CD14-positive monocyte (primary cell): Measurements from ENCODE around the gene CNPY2. TPM values are rescaled to one million over a fixed set of nuclear protein-coding genes. Genes with fewer than 3 reads are reported as not detected.

Source experiments
- DNase-seq, 3 donors: peaks; one replicate each; pipeline ENCODE4 v3.0.0-alpha.2; 2011 to 2022
- H2AFZ ChIP-seq: 2 replicates; pipeline ENCODE4 v1.6.0; 2012; ENCODE audit warnings: mild to moderate bottlenecking, low read depth, low read length, inconsistent platforms; ENCODE audit not compliant: insufficient read depth, poor library complexity, severe bottlenecking
- H3K27ac ChIP-seq, 2 donors: 1 replicate in 1 of 2; 2 replicates in 1 of 2; pipeline ENCODE4 v1.5.1; 2012 to 2013; ENCODE audit warnings: low read length in 2 of 2, control low read depth in 1 of 2, inconsistent platforms in 1 of 2, low read depth in 1 of 2, mild to moderate bottlenecking in 1 of 2
- H3K27me3 ChIP-seq, 2 donors: one replicate each; pipeline versions ENCODE4 v1.6.0 to v1.6.1; 2011 to 2013; ENCODE audit warnings: low read length in 2 of 2; ENCODE audit not compliant: control insufficient read depth in 2 of 2, insufficient read depth in 2 of 2
- H3K36me3 ChIP-seq, 2 donors: replicated peaks in 1 of 2; 1 replicate in 1 of 2; 2 replicates in 1 of 2; pipeline versions ENCODE4 v1.5.1 to v1.6.1; 2012 to 2013; ENCODE audit warnings: low read length in 2 of 2, control low read depth in 1 of 2, inconsistent platforms in 1 of 2, mild to moderate bottlenecking in 1 of 2; ENCODE audit not compliant: insufficient read depth in 2 of 2, control insufficient read depth in 1 of 2
- H3K4me1 ChIP-seq, 2 donors: 1 replicate in 1 of 2; 2 replicates in 1 of 2; pipeline versions ENCODE4 v1.5.1 to v1.6.1; 2012 to 2013; ENCODE audit warnings: low read length in 2 of 2, control low read depth in 1 of 2, inconsistent platforms in 1 of 2, mild to moderate bottlenecking in 1 of 2, moderate library complexity in 1 of 2; ENCODE audit not compliant: insufficient read depth in 2 of 2, control insufficient read depth in 1 of 2
- H3K4me2 ChIP-seq: replicated peaks from 2 replicates; pipeline ENCODE3; 2012; ENCODE audit warnings: low read length, moderate library complexity, mild to moderate bottlenecking; ENCODE audit not compliant: poor library complexity, severe bottlenecking; ENCODE audit errors: extremely low read depth
- H3K4me3 ChIP-seq, 3 experiments: fragments of 200-600 bp in 1 of 3; sonication (generic) in 1 of 3; replicated peaks in 1 of 3; 1 replicate in 2 of 3; 2 replicates in 1 of 3; pipeline ENCODE4 v1.5.1; 2011 to 2013; ENCODE audit warnings: low read length in 3 of 3, mild to moderate bottlenecking in 3 of 3, control low read depth in 2 of 3, low read depth in 2 of 3, inconsistent platforms in 1 of 3, moderate library complexity in 1 of 3
- H3K79me2 ChIP-seq: 2 replicates; pipeline ENCODE4 v1.6.0; 2012; ENCODE audit warnings: mild to moderate bottlenecking, control low read depth, inconsistent platforms, low read length, moderate library complexity; ENCODE audit not compliant: insufficient read depth
- H3K9ac ChIP-seq: 2 replicates; pipeline ENCODE4 v1.6.0; 2017; ENCODE audit warnings: low read length, mild to moderate bottlenecking; ENCODE audit not compliant: insufficient read depth, poor library complexity, severe bottlenecking
- H3K9me3 ChIP-seq, 2 donors: replicated peaks in 1 of 2; 1 replicate in 1 of 2; 2 replicates in 1 of 2; pipeline versions ENCODE4 v1.5.1 to v1.6.1; 2012 to 2013; ENCODE audit warnings: low read length in 2 of 2, control low read depth in 1 of 2; ENCODE audit not compliant: control insufficient read depth in 1 of 2, insufficient read depth in 1 of 2
- H4K20me1 ChIP-seq: 2 replicates; pipeline ENCODE4 v1.6.0; 2012; ENCODE audit warnings: mild to moderate bottlenecking, low read length, control low read depth, moderate library complexity; ENCODE audit not compliant: insufficient read depth
- H3K27ac Mint-ChIP-seq, 7 donors: one replicate each; pipeline ENCODE4 v1.8.0; 2020; ENCODE audit warnings: mild to moderate bottlenecking in 7 of 7, mixed read lengths in 7 of 7, moderate library complexity in 6 of 7, inconsistent platforms in 2 of 7
- H3K27me3 Mint-ChIP-seq, 3 donors: one replicate each; pipeline ENCODE4 v1.8.0; 2021 to 2022; ENCODE audit warnings: low read depth in 3 of 3, mild to moderate bottlenecking in 3 of 3, mixed read lengths in 3 of 3, moderate library complexity in 3 of 3, inconsistent platforms in 1 of 3
- H3K36me3 Mint-ChIP-seq, 2 donors: one replicate each; pipeline ENCODE4 v1.8.0; 2020; ENCODE audit warnings: mixed read lengths in 2 of 2, inconsistent platforms in 1 of 2, mild to moderate bottlenecking in 1 of 2
- H3K4me1 Mint-ChIP-seq: one replicate; pipeline ENCODE4 v1.8.0; 2020; ENCODE audit warnings: mild to moderate bottlenecking, mixed read lengths
- H3K4me3 Mint-ChIP-seq, 2 donors: one replicate each; pipeline ENCODE4 v1.8.0; 2020; ENCODE audit warnings: mild to moderate bottlenecking in 2 of 2, mixed read lengths in 2 of 2, moderate library complexity in 1 of 2
- H3K9me3 Mint-ChIP-seq, 7 donors: one replicate each; pipeline ENCODE4 v1.8.0; 2020 to 2022; ENCODE audit warnings: mixed read lengths in 7 of 7, mild to moderate bottlenecking in 6 of 7, moderate library complexity in 6 of 7, inconsistent platforms in 2 of 7
- WGBS: methylation state at CpG from one replicate; pipeline ENCODE4 v1.1.5; 2013; ENCODE audit warnings: missing lambda C conversion rate; ENCODE audit not compliant: insufficient coverage; 5-methylcytosine and 5-hydroxymethylcytosine counted together
- intact Hi-C, 2 donors: fragments of 100-400 bp; cut with micrococcal nuclease; formaldehyde crosslinking; loops; one replicate each; pipeline versions ENCODE4 v1.15.0 to v1.15.1; 2023
- polyA plus RNA-seq, 3 donors: library from polyadenylated mRNA; depleted of rRNA in 1 of 3; unstranded in 2 of 3; stranded (reverse) in 1 of 3; fragments of 300-500 nt in 2 of 3; fragments of >200 nt in 1 of 3; fragmentation: Illumina TruSeq in 2 of 3; gene quantifications; 1 replicate in 2 of 3; 2 replicates in 1 of 3; pipeline ENCODE4 v1.2.3, GENCODE V29; 2012 to 2021
- TF ChIP-seq, protein P1 (sequence below): fragments of 200-600 bp; IDR thresholded peaks from one replicate; pipeline ENCODE4 v1.8.0; 2022; ENCODE audit warnings: antibody characterized with exemption, mild to moderate bottlenecking

CNPY2 gene
- polyA plus RNA-seq, 3 donors, result 50.4 to 122 (median 121) TPM

- Histone ChIP-seq H3K9ac (peak overlapping the region; percentile 90), H3K79me2 (peaks cover 17% of the 10 kb centered on the region), H3K4me2 (peak overlapping the region; percentile 83), H3K4me1 (peaks cover 47 to 49% of the 10 kb centered on the region in 2 donors), H3K27ac (peak overlapping the region; percentile 94 to 99), H3K9me3 (no peaks in the 10 kb centered on the region), H2AFZ (peak overlapping the region; percentile 82), H3K4me3 (peak overlapping the region; percentile 50 to 79 (median 64)), H4K20me1 (no peaks in the 10 kb centered on the region), H3K27me3 (no peaks in the 10 kb centered on the region), H3K36me3 (peaks cover 2 to 6% of the 10 kb centered on the region in 2 donors)
- WGBS, result no CpG with 5 or more reads among the region's 8 CpGs
- intact Hi-C loops, result loop anchor here in 1 of 2 donors (2.0 to 10.0 kb wide), 2 partner anchors 16 to 132 kb away; partner anchors contain the start of gene SPRYD4
- peaks cover 0 to 3% (median 2%) of the 10 kb centered on the region in 3 donors for H3K27me3 Mint-ChIP-seq
- TF ChIP-seq, protein P1, sequence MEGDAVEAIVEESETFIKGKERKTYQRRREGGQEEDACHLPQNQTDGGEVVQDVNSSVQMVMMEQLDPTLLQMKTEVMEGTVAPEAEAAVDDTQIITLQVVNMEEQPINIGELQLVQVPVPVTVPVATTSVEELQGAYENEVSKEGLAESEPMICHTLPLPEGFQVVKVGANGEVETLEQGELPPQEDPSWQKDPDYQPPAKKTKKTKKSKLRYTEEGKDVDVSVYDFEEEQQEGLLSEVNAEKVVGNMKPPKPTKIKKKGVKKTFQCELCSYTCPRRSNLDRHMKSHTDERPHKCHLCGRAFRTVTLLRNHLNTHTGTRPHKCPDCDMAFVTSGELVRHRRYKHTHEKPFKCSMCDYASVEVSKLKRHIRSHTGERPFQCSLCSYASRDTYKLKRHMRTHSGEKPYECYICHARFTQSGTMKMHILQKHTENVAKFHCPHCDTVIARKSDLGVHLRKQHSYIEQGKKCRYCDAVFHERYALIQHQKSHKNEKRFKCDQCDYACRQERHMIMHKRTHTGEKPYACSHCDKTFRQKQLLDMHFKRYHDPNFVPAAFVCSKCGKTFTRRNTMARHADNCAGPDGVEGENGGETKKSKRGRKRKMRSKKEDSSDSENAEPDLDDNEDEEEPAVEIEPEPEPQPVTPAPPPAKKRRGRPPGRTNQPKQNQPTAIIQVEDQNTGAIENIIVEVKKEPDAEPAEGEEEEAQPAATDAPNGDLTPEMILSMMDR, result no peak
- H3K27ac Mint-ChIP-seq, result peak overlapping the region; percentile 99 to 100 (median 100)
- peak in 2 of 3 donors; percentile 43 to 78 for DNase-seq
- peaks cover 47% of the 10 kb centered on the region for H3K4me1 Mint-ChIP-seq
- H3K9me3 Mint-ChIP-seq, result peaks cover 0 to 3% (median 0%) of the 10 kb centered on the region in 7 donors
- peaks cover 6 to 11% of the 10 kb centered on the region in 2 donors for H3K36me3 Mint-ChIP-seq
- peak overlapping the region; percentile 83 to 94 for H3K4me3 Mint-ChIP-seq
Measured at GRCh38 chr12:56333197-56333678, 17.4 kb upstream of the CNPY2 start.

DNA sequence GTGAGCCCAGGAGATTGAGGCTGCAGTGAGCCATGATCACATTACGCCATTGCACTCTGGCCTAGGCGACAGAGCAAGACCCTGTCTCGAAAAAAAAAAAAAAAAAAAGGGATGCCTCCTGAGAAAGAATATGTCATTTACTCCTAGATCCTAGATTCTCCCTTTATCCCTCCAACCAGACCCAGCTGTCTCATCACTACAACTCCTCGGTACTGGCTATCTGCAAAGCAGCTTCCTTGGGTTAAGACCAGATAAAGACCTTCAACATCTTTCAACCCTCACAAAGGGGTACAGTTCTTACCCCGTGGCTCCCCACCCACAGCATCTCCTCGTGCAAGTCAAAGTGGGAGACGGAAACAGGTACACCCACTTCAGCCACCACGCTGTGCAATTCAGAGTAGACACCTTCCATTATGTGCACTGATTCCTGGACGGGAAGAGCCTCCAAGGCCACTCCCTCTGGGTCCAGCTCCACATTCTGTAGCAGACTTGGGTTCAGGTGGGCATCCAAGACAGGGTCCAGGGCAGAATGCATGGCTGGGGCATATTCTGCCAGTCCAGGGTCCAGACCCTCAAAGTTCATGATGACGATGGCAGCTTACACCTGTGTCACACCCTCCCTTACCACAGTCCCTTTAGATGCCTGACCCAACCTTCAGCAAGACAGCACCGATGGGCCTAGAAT lies 16.9 kb upstream of the CNPY2 start:
- Histone ChIP-seq H3K79me2 (peaks cover 17% of the 10 kb centered on the region), H3K4me2 (peak overlapping the region; percentile 83), H3K27me3 (no peaks in the 10 kb centered on the region), H3K4me3 (peak overlapping the region; percentile 50 to 79 (median 64)), H3K9ac (peak overlapping the region; percentile 90), H3K27ac (peak overlapping the region; percentile 94 to 99), H3K9me3 (no peaks in the 10 kb centered on the region), H2AFZ (peak overlapping the region; percentile 82), H4K20me1 (no peaks in the 10 kb centered on the region), H3K36me3 (peaks cover 8 to 12% of the 10 kb centered on the region in 2 donors), H3K4me1 (peaks cover 41 to 43% of the 10 kb centered on the region in 2 donors)
- H3K27ac Mint-ChIP-seq, result peak overlapping the region; percentile 99 to 100 (median 100)
- intact Hi-C loops, result loop anchor here in 1 of 2 donors (2.0 to 10.0 kb wide), 2 partner anchors 16 to 132 kb away; partner anchors contain the start of gene SPRYD4
- H3K4me3 Mint-ChIP-seq, result peak overlapping the region; percentile 83 to 94
- TF ChIP-seq, protein P1, result no peak
- H3K27me3 Mint-ChIP-seq, result peaks cover 0 to 3% (median under 1%) of the 10 kb centered on the region in 3 donors
- H3K36me3 Mint-ChIP-seq, result peaks cover 11 to 17% of the 10 kb centered on the region in 2 donors
- 98% methylated on average over 9 of the region's 11 CpGs for WGBS
- DNase-seq, result no peak
- H3K9me3 Mint-ChIP-seq, result peaks cover 0 to 3% (median 0%) of the 10 kb centered on the region in 7 donors
- H3K4me1 Mint-ChIP-seq, result peaks cover 41% of the 10 kb centered on the region
